Activated T-helper 1 cell treated with anti-CD3 and anti-CD28 coated beads, Interleukin-2, amount 50 U/mL, for 16 hours (primary cell): ENCODE data around the gene MYO1G.
"Not testable (repeated sequence)": the region's sequence is repeated elsewhere in the genome, so short reads cannot be mapped to it uniquely, and the experiment has no call there.

ENCODE experiments used
- DNase-seq, 2 donors: peaks; one replicate each; pipeline ENCODE4 v3.0.0-alpha.2; 2020; ENCODE audit warnings: low read depth in 1 of 2, low spot score in 1 of 2

The MYO1G gene

GRCh38 chr7:44978511-44979366 lies at the start of gene MYO1G:
Gene MYO1G, minus strand, starts transcription at chr7:44979015. Its CDS starts 54 bp downstream, at chr7:44978961.
- DNase-seq: peak; percentile 74 to 75

- DNase-seq: no peak
These were observed 49.5 kb upstream of the MYO1G start for GRCh38 chr7:45028138-45028919.

- DNase-seq: no peak
These were observed 48.9 kb upstream of the MYO1G start for GRCh38 chr7:45027774-45028114.

GRCh38 chr7:45026984-45027773 lies 48.4 kb upstream of the MYO1G start:
- DNase-seq: no peak

- no peak for DNase-seq
These were observed 47.2 kb upstream of the MYO1G start for GRCh38 chr7:45026013-45026412.

GRCh38 chr7:45025473-45025872 lies 46.7 kb upstream of the MYO1G start:
- DNase-seq: not testable (repeated sequence)

- no peak for DNase-seq
These were observed 45.4 kb upstream of the MYO1G start for GRCh38 chr7:45024126-45024744.

GRCh38 chr7:45021604-45022296 lies 42.9 kb upstream of the MYO1G start:
- DNase-seq: no peak

- DNase-seq: no peak
These were observed 42.1 kb upstream of the MYO1G start for GRCh38 chr7:45020915-45021314.

- no peak for DNase-seq
These were observed 38.4 kb upstream of the MYO1G start for GRCh38 chr7:45017253-45017652.

GRCh38 chr7:45015313-45015712 lies 36.5 kb upstream of the MYO1G start:
- no peak for DNase-seq

- no peak for DNase-seq
These were observed 34.7 kb upstream of the MYO1G start for GRCh38 chr7:45013465-45013967.

- no peak for DNase-seq
These were observed 28.9 kb upstream of the MYO1G start for GRCh38 chr7:45007571-45008328.

- no peak for DNase-seq
These were observed 28.3 kb upstream of the MYO1G start for GRCh38 chr7:45007106-45007505.

- DNase-seq: no peak
These were observed 25.0 kb upstream of the MYO1G start for GRCh38 chr7:45003789-45004188.

- DNase-seq: no peak
These were observed 23.0 kb upstream of the MYO1G start for GRCh38 chr7:45001826-45002225.

GRCh38 chr7:45001138-45001694 lies 22.4 kb upstream of the MYO1G start:
- peak; percentile 38 for DNase-seq

- DNase-seq: no peak
These were observed 21.5 kb upstream of the MYO1G start, which contains the start of gene CCM2 for GRCh38 chr7:45000093-45001032. Gene CCM2, plus strand, starts transcription at chr7:45000201. Its CDS starts 133 bp downstream, at chr7:45000334.
